GM12865 (cell line): ENCODE measurements around the gene DIPK1A.

Source experiments
- DNase-seq: peaks from one replicate; pipeline ENCODE4 v3.0.0; 2010; ENCODE audit warnings: low read depth
- H3K4me3 ChIP-seq: 2 replicates; pipeline ENCODE4 v1.5.1; 2011; ENCODE audit warnings: mild to moderate bottlenecking, low read depth, low read length, control low read depth
- CTCF ChIP-seq: IDR thresholded peaks from 2 replicates; pipeline ENCODE4 v1.5.1; 2011; ENCODE audit warnings: low read length, control low read depth, low read depth, inconsistent platforms; ENCODE audit not compliant: insufficient read depth; ENCODE audit errors: missing control alignments

The DIPK1A gene

GRCh38 chr1:92915547-92915946 is 45.7 kb downstream of the DIPK1A start:
- no peak for TF ChIP-seq CTCF
- no peak for DNase-seq
- H3K4me3 ChIP-seq = no peak overlapping the region

- no peak for TF ChIP-seq CTCF
- DNase-seq = no peak
- no peak overlapping the region for H3K4me3 ChIP-seq
Measured at GRCh38 chr1:92913093-92913819, 48.0 kb downstream of the DIPK1A start.

- DNase-seq = no peak
- no peak for TF ChIP-seq CTCF
- H3K4me3 ChIP-seq = no peak overlapping the region
Measured at GRCh38 chr1:92910081-92910480, 51.2 kb downstream of the DIPK1A start.

GRCh38 chr1:92909321-92909720 is 51.9 kb downstream of the DIPK1A start:
- TF ChIP-seq CTCF = no peak
- H3K4me3 ChIP-seq = no peak overlapping the region
- DNase-seq = no peak

- no peak for DNase-seq
- H3K4me3 ChIP-seq = no peak overlapping the region
Measured at GRCh38 chr1:92907949-92908684, 53.1 kb downstream of the DIPK1A start.

GRCh38 chr1:92903765-92904164 is 57.5 kb downstream of the DIPK1A start:
- DNase-seq = no peak
- no peak for TF ChIP-seq CTCF
- no peak overlapping the region for H3K4me3 ChIP-seq

More at GRCh38 chr1:92907949-92908684, 53.1 kb downstream of the DIPK1A start:
- TF ChIP-seq CTCF = no peak

- no peak overlapping the region for H3K4me3 ChIP-seq
- no peak for TF ChIP-seq CTCF
- DNase-seq = no peak
Measured at GRCh38 chr1:92902406-92902744, 58.9 kb downstream of the DIPK1A start.
